Lung (tissue), 12 donors: ENCODE data around the gene UST. TPM values are rescaled to one million over a fixed set of nuclear protein-coding genes. Genes with fewer than 3 reads are reported as not detected.

Experiments used
- ATAC-seq: fragments of 200-7000 bp; cut with Tn5 transposase; one replicate; pipeline ENCODE4 v1.9.1; 2020; ENCODE audit warnings: moderate number of reproducible peaks; ENCODE audit not compliant: insufficient read depth, low FRiP score
- DNase-seq, 3 donors: peaks; one replicate each; pipeline ENCODE4 v3.0.0-alpha.2; 2013 to 2017
- H3K27ac ChIP-seq, 2 donors: one replicate each; pipeline ENCODE4 v1.5.1; 2013; ENCODE audit warnings: mild to moderate bottlenecking in 2 of 2, moderate library complexity in 2 of 2, control low read depth in 1 of 2, inconsistent platforms in 1 of 2, low read depth in 1 of 2, low read length in 1 of 2
- H3K27me3 ChIP-seq, 3 donors: one replicate each; pipeline ENCODE4 v1.5.1; 2013; ENCODE audit warnings: low read length in 2 of 3; ENCODE audit not compliant: control insufficient read depth in 3 of 3, insufficient read depth in 3 of 3
- H3K36me3 ChIP-seq, 4 donors: one replicate each; pipeline ENCODE4 v1.5.1; 2013; ENCODE audit warnings: low read length in 4 of 4, mild to moderate bottlenecking in 1 of 4, moderate library complexity in 1 of 4; ENCODE audit not compliant: control insufficient read depth in 4 of 4, insufficient read depth in 4 of 4
- H3K4me1 ChIP-seq, 5 donors: one replicate each; pipeline ENCODE4 v1.5.1; 2013; ENCODE audit warnings: low read length in 5 of 5, mild to moderate bottlenecking in 2 of 5, moderate library complexity in 1 of 5; ENCODE audit not compliant: control insufficient read depth in 5 of 5, insufficient read depth in 5 of 5
- H3K4me3 ChIP-seq: one replicate; pipeline ENCODE4 v1.5.1; 2013; ENCODE audit warnings: mild to moderate bottlenecking, control low read depth, moderate library complexity
- H3K9ac ChIP-seq, 2 donors: one replicate each; pipeline ENCODE4 v1.5.1; 2013; ENCODE audit warnings: low read length in 2 of 2, control low read depth in 1 of 2; ENCODE audit not compliant: insufficient read depth in 1 of 2
- H3K9me3 ChIP-seq, 4 donors: one replicate each; pipeline ENCODE4 v1.5.1; 2013; ENCODE audit warnings: low read length in 3 of 4, mild to moderate bottlenecking in 1 of 4, moderate library complexity in 1 of 4; ENCODE audit not compliant: control insufficient read depth in 4 of 4, insufficient read depth in 3 of 4
- CTCF ChIP-seq: IDR thresholded peaks from 2 replicates; pipeline ENCODE4 v1.5.1; 2012; ENCODE audit warnings: mild to moderate bottlenecking; ENCODE audit errors: control extremely low read depth, extremely low read depth
- WGBS, 2 donors: extraction: QIAGEN DNeasy Blood & Tissue Kit; methylation state at CpG; one replicate each; pipeline ENCODE4 v1.1.7; 2013; 5-methylcytosine and 5-hydroxymethylcytosine counted together
- polyA plus RNA-seq, 2 donors: library from polyadenylated mRNA; stranded (reverse); fragments of 200-250 nt; gene quantifications; one replicate each; pipeline ENCODE4 v1.2.1, GENCODE V29; 2013
- total RNA-seq, 2 donors: library from RNA; depleted of rRNA in 1 of 2; stranded (reverse); fragments of >200 nt in 1 of 2; gene quantifications; one replicate each; pipeline ENCODE4 v1.2.1, GENCODE V29; 2014 to 2021
- donor health status: control.
- donor health status: control.
- donor health status: Bipolar disorder and iron deficiency.
- donor health status: healthy.
- donor health status: DM: yes; HTN: yes; CAD: no.

UST gene
- total and polyA plus RNA-seq, 4 donors = 4.5 to 24.0 (median 7.1) TPM

DNA sequence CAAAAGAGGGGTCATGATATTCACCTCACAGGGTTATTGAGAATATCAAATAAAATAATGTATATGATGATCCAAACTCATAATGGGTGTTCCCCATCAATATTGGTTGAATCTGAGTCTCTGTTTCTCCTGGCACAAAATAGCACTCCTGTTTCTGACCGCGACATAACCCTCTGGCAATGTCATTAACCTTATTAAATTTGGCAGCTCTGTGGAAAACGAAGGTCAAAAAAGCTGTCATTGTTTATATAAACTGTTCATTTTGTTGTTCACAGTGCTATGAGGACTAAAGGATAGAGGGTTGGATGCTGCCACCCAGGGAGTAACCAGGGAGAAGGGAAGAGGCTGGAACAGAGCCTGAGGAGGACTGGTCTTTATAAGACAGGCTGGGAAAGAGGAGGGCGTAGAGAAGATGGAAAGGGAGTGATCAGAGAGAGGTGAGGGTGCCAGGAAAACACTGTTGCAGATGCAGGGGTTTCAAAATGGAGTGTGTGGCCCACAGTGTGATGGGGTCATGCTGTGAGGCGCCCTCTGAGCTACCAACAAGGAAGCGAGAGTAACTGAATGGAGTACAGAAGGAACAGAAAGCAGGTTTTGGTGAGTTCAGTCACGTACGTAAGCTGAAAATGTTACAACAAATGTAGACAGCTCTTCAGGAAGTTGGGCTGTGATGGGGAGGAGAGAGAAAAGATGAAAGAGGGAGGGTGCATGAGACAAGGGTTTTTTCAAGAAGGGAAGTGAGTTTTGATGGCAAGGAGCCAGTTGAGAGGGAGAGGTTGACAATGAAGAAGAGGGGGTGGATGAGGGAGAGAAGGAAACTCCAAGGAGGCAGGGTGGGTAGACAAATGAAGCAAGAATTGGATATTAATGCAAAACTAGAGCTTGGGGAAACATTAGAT lies 319.1 kb downstream of the UST start:
- peak in 2 of 3 donors; percentile 61 to 76 for DNase-seq
- Histone ChIP-seq H3K4me1 (peaks cover 0 to 21% (median 8%) of the 10 kb centered on the region in 5 donors), H3K4me3 (no peak overlapping the region), H3K9me3 (no peaks in the 10 kb centered on the region), H3K9ac (no peak overlapping the region), H3K27ac (no peak overlapping the region), H3K27me3 (no peaks in the 10 kb centered on the region), H3K36me3 (no peaks in the 10 kb centered on the region)
- no peak for TF ChIP-seq CTCF
- WGBS, 2 donors = 56 to 71% methylated on average over 8 of the region's 8 CpGs
- ATAC-seq = peak; percentile 54

GRCh38 chr6:149071997-149072396 lies 325.2 kb downstream of the UST start:
- no peak for DNase-seq
- no peak for ATAC-seq
- Histone ChIP-seq H3K4me3 (no peak overlapping the region), H3K27me3 (no peaks in the 10 kb centered on the region), H3K27ac (no peak overlapping the region), H3K9ac (no peak overlapping the region), H3K9me3 (peaks cover 0 to 2% (median 0%) of the 10 kb centered on the region in 4 donors), H3K36me3 (no peaks in the 10 kb centered on the region), H3K4me1 (peaks cover 0 to 7% (median 0%) of the 10 kb centered on the region in 5 donors)
- 90 to 94% methylated on average over 4 of the region's 4 CpGs for WGBS, 2 donors
- no peak for TF ChIP-seq CTCF

DNA sequence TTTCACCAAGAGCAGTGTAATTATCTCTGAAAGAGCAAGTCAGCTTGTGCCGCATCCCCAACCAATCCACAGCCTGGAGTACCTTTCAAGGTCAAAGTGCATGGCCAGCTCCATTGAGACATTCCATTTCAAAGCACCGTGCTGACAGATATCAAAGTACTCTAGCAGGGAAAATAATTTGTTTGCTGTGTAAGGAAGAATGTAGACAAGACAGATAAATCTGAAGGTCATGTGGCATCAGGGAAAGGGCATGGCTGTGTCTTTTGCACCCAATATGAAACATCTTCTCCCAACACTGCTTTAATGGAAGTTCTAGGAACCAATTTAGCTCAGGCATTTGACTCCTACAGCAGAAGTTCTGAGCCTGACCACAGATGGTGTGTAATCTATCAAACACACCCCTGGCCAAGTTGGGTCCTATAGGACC lies 328.0 kb downstream of the UST start:
- TF ChIP-seq CTCF = no peak
- ATAC-seq (no peak), DNase-seq (no peak)
- Histone ChIP-seq H3K4me1 (peaks cover 0 to 19% (median 4%) of the 10 kb centered on the region in 5 donors), H3K27me3 (no peaks in the 10 kb centered on the region), H3K4me3 (no peak overlapping the region), H3K9ac (no peak overlapping the region), H3K9me3 (peaks cover 0 to 2% (median 0%) of the 10 kb centered on the region in 4 donors), H3K36me3 (no peaks in the 10 kb centered on the region), H3K27ac (no peak overlapping the region)
- 90 to 92% methylated on average over 2 of the region's 2 CpGs for WGBS, 2 donors
